ENCODE data around the gene CYP2W1.
"Not testable (repeated sequence)": the region's sequence is repeated elsewhere in the genome, so short reads cannot be mapped to it uniquely, and the experiment has no call there.

Gene CYP2W1

DNA sequence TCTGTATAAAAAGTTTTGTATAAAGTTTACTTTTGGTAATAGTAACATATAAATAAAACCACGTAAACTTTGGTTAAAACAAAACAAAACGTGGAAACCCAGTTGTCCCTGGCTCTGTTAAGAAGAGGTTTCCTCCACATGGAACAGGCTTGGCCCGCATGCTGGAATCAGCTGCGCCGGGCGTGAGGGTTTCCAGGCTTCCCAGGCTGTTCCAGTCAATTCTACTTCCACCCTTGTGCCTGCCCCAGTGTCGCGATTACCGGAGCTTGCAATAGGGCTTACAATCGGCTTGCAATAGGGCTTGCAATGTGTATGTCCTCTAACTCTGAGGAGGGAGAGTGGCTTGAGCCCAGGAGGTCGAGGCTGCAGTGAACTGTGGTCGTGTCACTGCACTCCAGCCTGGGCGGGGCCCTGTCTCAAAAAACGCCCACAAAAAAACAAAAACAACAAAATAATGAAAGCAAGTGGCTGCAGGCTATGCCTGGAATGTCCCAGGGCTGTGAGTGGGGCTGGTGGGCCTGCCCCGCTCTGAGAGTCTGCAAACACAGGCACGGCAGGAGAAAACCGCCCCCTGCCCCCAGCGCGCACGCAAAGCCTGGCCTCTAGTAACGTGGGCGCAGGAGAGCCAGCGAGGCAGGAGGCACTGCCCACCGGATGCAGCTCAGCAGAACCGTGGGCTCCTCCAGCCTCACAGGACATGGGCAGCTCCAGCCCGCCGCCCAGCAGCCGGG is 16.3 kb downstream of the CYP2W1 start:
- DNase-seq = no peak

DNA sequence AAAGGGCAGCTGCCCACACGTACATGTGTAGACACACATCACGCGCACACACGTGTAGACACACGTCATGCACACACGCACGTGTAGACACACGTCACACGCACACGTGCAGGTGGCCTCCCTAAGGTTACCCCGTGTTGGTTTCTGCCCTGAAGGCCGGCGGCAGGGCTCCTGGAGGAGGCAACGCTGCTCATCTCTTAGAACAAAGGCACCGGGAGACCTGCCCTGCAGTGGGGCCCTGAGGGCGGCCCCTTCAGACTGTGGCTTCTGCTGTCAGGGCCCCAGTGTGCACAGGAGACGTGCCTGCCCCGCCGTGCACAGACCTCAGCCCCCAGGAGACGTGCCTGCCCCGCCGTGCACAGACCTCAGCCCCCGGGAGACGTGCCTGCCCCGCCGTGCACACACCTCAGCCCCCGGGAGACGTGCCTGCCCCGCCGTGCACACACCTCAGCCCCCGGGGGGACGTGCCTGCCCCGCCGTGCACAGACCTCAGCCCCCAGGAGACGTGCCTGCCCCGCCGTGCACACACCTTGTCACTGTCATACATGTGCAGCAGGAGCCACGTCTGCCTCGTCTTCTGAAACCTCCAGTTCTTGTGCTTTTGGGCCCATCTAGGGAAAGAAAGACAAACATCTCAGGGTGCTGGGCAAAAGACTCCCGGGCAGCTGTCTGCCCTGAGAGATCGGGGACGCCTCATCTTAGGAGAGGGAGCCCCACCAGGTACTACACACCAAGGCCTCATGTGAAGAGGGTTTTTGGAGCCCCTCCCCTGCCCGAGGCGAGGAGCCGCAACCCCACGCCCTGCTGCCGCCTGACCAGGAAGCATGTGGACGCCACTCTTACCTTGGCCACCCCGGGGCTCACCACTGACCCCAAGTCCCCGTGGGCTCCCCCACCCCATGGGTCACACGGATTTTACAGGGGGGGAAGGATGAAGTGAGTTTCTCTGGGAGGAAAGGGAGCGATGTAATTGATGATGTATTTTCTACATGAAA is 17.3 kb downstream of the CYP2W1 start:
- no peak for DNase-seq

- DNase-seq = not testable (repeated sequence)
Measured at GRCh38 chr7:1001069-1001770, 18.2 kb downstream of the CYP2W1 start.

DNA sequence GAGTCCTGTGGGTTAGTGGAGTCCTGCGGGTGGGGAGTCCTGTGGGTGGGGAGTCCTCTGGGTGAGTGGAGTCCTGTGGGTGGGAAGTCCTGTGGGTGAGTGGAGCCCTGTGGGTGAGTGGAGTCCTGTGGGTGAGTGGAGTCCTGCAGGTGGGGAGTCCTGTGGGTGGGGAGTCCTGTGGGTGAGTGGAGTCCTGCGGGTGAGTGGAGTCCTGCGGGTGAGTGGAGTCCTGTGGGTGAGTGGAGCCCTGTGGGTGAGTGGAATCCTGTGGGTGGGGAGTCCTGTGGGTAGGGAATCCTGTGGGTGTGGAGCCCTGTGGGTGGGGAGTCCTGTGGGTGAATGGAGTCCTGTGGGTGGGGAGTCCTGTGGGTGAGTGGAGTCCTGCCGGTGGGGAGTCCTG is 19.0 kb downstream of the CYP2W1 start:
- not testable (repeated sequence) for DNase-seq

GRCh38 chr7:1002445-1002844 is 19.5 kb downstream of the CYP2W1 start:
- DNase-seq = not testable (repeated sequence)

DNA sequence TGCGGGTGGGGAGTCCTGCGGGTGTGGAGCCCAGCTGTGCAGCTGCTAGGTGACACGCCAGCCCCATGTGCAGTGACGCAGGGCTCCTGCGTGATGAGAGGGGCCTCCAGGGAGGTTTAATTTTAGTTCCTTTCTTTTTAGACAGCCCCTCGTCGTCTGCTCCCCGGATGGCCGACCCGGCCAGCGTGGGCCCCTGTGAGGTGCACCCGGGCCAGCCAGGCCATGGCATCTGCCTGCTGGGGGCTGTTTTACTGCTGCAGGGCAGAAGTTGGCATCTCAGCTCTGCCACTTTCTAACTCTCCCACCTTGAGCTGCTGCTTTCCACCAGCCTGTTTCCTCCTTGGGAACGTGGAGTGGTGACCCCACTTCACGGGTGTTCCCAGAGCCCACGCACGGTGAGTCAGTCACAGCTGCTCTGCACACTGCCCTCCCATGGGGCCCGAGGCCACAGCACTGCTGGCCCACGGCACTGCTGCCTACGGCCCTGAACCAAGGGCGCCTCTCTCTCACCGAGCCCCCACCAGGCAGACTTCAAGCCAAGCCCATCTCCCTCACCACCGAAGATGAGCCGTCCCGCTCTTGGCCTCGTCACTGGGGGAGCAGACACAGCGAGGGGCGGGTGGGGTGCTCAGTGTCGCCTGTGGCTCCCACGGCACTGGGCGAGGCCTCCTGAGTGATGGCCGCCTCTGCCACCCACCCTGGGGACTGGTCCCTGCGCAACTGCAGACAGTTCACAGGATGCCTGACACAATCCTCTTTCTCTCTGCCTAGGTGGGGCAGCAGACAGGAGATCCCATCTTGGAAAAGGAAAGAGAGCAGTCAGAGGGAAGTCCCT is 21.3 kb downstream of the CYP2W1 start:
- no peak for DNase-seq

GRCh38 chr7:1005303-1005702 is 22.3 kb downstream of the CYP2W1 start:
- no peak for DNase-seq

- no peak for DNase-seq
Measured at GRCh38 chr7:1007901-1008300, 24.9 kb downstream of the CYP2W1 start.

GRCh38 chr7:1008733-1009363 is 25.9 kb downstream of the CYP2W1 start:
- no peak for DNase-seq

DNA sequence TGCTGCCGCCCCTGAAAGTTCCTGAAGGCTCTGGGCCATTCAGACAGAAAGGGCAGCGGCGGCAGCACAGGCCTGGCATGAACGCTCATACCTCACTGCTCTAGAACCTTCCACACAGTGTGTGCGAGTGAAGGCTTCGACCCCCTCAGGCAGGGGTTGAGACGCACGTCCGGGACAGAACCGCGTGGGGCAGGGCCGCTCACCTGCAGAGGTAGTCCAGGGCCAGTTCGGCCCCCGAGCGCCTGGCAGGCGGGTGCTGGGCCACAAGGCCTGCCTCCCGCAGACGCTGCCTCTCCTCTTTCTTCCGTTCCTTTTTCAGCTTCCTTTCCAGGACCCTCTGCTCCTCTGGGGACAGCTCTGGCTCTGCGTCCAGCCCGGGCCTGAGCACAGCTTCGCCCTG is 26.8 kb downstream of the CYP2W1 start:
- no peak for DNase-seq

DNA sequence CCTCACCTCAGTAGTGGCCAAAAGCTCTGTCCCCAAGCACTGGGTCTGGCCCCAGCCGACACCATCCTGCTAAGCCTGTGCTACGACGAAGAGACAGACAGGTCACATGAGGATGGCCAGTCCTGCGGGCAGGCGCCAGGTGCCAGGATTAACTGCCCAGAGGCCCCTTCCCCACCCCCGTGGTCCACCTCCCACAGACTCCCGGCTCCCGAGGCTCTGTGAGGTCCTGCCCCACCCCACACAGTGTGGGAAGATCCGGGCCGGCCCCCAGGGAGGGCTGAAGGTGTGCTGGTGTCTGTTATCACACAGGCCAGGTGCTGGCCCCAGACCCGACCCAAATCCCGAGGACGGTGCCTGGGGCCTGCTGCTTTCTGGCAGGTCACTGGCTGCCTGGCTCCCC is 27.2 kb downstream of the CYP2W1 start:
- DNase-seq = no peak

DNA sequence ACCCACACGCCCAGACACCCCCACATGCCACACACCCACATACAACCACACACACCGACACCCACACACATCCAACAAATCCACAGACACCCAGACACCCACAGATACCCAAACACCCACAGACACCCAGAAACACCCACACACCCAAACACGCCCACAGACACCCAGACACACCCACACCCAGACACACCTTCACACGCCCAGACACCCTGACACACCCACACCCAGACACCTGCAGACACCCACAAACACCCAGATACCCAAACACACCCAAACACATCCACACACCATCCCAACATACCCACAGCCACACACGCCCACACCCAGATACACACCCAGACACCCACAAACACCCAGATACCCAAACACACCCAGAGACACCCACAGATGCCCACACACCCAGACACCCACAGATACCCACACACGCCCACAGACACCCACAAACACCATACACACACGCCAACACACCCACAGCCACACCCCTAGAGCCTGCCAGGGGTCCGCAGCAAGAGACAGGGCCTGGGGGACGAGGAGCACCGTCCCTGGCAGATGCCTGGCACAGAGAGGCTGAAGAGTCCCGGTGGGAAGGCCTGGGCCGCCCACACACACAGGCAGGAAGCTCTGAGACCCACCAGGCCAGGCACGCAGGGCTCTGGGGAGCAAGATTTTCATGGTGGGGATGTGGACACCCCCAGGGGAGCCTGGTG is 28.5 kb downstream of the CYP2W1 start:
- DNase-seq = no peak

GRCh38 chr7:1012004-1012715 is 29.2 kb downstream of the CYP2W1 start:
- DNase-seq = no peak

GRCh38 chr7:1012716-1013095 is 29.7 kb downstream of the CYP2W1 start:
- DNase-seq = no peak

DNA sequence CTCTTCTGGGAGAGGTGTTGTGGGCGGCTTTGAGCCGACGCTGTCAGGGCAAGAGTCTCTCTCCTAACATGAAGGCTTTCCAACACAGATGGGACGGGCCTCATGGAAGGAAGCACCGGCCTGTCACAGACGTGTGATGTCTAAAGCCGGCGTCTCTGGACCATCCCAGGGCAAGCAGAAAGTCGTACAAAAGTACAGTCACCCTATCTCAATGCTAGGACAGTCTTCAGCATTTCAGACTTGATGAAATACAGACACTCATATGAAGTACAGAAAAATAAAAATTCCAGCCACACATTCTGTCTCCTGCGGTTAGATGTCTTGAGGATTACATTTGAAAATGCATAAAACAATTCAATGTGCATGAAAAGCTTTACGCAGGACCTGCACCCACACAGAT is 30.6 kb downstream of the CYP2W1 start:
- DNase-seq = no peak

GRCh38 chr7:1014681-1015080 is 31.7 kb downstream of the CYP2W1 start:
- no peak for DNase-seq

DNA sequence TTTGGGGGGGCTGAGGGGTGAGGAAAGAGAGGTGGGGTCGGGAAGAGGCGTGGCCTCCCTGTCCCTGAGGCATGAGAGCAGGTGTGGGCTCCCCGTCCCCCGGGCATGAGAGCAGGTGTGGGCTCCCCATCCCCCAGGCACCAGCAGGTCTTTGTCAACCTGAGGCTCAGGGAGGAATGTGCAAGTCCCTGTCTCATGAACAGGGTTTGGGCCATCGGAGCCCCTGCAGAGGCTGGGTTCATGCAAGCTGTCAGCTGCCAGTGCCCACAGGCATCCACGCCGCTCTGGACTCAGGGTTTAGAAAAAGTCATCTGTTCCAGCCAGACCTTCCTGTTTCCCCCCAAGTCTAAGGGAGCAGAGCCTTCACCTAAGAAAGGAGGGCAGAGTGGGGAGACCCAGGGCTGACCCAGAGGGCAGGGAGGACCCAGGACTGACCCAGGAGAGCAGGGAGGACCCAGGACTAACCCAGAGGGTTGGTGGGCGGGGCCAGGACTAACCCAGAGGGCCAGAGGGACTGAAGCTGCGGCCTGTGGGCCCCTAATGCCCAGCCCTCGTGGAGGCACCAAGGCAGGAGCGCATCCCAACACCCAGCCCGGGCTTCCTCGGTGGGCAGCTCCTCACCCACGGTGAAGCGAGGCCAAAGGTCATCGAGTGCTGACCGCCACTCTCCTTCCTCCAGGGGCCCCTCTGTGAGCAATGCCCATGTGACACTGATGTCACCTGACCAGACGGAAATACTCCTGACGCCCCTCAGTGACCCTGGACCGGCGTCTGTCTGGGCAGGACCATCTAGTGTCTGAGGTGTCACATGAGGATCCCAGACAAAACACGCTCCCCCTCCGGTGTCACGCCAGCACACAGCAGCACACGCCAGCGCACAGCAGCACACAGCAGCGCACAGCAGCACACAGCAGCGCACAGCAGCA is 32.5 kb downstream of the CYP2W1 start:
- no peak for DNase-seq

DNA sequence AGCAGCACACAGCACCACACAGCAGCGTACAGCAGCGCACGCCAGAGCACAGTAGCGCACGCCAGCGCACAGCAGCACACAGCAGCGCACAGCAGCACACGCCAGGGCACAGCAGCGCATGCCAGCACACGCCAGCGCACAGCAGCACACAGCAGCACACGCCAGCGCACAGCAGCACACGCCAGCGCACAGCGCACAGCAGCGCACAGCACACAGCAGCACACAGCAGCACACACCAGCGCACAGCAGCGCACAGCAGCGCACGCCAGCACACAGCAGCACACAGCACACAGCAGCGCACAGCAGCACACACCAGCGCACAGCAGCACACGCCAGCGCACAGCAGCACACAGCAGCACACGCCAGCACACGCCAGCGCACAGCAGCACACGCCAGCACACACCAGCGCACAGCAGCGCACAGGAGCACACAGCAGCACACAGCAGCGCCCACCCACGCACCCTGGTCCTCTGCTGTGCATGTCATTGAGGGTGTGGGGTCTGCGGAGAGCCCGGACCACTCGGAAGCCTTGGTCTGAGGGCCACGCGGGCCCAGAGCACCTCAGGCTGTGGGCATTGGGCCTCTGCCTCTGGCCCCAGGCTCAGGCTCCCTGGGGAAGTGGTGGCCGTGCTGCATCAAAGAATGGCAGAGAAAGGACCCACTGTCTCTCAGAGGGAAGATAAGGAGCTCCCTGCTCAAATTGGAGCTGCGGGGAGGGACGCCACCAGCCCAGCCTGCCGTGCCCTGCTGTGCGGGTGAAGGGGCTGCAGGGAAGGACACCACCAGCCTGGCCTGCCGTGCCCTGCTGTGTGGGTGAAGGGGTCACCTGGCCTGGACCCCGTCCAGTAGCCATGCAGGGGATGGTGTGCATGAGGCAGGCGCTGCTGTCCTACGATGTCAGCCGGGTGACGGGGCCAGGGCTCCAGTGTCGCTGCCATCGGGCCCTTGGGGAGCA is 33.9 kb downstream of the CYP2W1 start:
- no peak for DNase-seq
